Measurements from ENCODE around the gene ETV6. TPM values are rescaled to one million over a fixed set of nuclear protein-coding genes. Genes with fewer than 3 reads are reported as not detected.

ETV6 gene
- polyA plus RNA-seq, 12 donors: 8.2 to 15.9 (median 11.0) TPM; not detected in 1

- DNase-seq: no peak
These were observed 40.2 kb downstream of the ETV6 start for GRCh38 chr12:11689591-11690186.

- no peak for DNase-seq
These were observed 43.6 kb downstream of the ETV6 start for GRCh38 chr12:11693067-11693466.

GRCh38 chr12:11693601-11694000 is 44.1 kb downstream of the ETV6 start:
- DNase-seq: no peak

- no peak for DNase-seq
These were observed 45.1 kb downstream of the ETV6 start for GRCh38 chr12:11694528-11694927.

DNA sequence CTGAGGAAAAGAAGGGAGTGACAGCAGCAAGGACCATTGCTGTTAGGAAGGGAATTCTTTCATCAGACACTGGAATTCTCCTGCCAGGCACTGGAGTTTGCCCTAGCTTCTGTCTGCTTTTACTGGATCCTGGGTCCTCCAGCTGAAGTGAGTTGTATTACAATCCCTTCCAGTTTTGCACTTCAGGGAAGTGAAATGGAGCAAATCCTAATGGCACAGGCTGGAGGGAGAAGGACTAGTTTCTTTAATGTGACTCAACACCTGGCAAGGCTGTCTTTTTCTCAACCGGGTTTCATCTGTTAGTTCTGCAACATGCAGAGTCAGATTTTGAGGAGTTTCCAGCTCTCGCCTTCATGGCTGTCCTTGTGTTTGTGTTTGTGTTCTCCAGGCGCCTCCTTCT is 45.8 kb downstream of the ETV6 start:
- DNase-seq: no peak

DNA sequence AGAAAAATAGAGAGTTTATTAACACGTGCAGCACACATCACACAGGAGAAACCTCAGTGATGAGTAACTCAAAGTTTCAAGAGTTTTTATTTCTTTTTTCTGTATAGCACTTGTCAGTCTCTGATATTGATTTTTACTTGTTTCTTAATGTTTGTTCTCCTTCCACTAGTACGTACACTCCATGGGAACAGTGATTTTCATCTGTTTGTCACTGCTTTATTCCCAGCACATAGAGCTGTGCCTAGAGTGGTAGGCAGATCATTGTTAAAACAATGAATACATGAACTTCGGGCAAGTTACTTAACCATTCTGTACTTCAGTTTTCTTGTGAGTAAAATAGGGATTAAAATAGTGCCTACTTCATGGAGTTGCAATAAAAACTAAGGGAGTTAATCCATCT is 46.6 kb downstream of the ETV6 start:
- no peak for DNase-seq

DNA sequence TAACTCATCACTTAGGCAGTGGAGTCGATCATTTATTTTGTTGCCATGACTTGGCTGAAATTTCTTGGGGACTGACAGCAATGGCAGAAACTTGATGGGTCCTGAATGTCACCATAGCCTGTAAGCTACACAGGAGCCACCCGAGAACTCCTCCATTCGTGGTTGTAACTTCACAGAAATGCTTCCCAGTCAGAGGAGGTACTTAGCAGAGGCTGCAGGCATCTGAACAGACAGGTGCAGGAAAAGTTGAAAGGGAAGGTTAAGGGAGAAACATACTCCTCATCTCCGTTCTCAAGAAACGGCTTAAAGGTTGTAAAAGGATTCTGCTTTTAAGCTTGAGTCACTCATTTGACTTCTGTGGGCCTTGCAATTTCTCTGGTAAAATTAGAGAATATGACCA is 47.7 kb downstream of the ETV6 start:
- DNase-seq: no peak

- no peak for DNase-seq
These were observed 48.4 kb downstream of the ETV6 start for GRCh38 chr12:11697670-11698387.

DNA sequence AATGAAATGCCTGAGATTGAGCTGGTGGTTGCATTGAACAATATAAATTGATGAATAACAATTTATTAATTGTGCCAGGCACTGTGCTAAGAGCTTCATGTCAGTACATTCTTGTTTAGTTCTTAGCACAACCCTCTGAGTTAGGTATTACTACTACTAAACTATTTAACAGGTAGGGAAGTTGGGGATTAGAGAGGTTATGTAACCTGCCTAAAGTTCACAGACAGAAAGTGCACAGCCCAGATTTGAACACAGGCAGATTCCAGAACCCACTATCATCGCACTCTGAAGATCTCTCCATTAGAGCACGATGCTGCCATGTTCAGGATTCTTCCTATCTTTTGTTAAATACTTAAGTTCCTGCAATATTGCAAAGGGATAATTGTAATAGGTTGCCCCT is 49.3 kb downstream of the ETV6 start:
- DNase-seq: no peak

- no peak for DNase-seq
These were observed 52.0 kb downstream of the ETV6 start for GRCh38 chr12:11701433-11701832.

GRCh38 chr12:11702959-11703358 is 53.5 kb downstream of the ETV6 start:
- no peak for DNase-seq

DNA sequence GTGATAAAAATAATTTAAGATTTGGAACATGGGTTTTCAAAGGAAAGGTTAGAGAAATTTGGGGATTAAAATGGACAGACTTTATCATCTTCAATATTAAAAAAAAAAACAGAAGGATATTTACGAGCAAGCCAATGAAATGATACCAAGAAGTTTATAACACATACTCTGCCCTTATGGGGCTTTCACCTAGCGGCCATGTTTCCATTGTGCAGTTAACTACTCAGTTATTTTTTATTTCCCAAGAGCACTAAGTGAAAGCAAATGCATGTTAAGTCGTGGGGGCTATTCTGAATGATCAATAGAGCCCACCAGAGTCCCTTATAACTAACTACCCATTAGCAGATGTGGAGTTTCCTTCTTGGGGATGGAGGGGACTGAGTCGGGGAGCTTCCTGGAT is 53.9 kb downstream of the ETV6 start:
- DNase-seq: no peak

GRCh38 chr12:11704089-11704488 is 54.6 kb downstream of the ETV6 start:
- DNase-seq: no peak

GRCh38 chr12:11705010-11705409 is 55.5 kb downstream of the ETV6 start:
- no peak for DNase-seq

DNA sequence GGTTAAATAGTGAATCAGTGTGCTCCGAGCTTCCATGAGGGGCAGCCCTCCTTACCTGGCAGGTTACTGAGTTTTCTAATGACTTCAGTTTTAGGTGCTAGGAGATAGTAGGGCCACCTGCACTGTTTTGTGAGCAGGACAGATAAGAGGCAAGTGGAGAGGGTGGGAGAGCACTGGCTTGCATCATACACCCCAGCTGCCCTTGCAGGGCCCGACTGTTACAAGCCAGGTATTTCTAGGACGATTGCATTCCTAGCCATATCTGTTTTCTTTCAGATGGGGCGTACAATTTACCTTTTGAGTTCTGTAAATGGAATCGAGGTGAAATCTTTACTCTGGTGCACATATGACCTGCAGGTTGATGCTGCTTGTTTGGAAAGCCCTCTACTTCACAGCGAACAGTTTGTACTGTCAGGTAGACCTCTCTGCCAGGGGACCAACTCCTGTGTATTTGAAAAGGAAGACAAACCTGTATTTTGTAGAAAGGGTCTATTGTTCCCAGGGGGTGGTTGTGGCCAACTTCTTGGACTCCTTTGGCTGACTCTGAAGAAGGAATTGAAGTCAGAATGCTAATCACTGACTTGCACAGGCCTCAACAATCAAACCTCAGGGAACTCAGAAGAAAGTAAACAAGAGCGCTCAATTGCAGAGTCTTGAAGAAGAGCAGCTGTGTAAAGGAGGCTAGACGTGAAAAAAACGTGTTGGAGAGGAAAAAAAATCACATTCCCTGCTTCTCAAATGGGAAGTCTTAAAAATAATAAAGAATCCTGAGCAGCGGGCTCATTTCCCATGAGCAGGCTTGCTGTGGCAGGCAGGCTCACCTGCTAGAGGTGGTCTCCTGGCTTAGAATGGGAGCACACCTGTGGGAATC is 57.3 kb downstream of the ETV6 start:
- DNase-seq: no peak

DNA sequence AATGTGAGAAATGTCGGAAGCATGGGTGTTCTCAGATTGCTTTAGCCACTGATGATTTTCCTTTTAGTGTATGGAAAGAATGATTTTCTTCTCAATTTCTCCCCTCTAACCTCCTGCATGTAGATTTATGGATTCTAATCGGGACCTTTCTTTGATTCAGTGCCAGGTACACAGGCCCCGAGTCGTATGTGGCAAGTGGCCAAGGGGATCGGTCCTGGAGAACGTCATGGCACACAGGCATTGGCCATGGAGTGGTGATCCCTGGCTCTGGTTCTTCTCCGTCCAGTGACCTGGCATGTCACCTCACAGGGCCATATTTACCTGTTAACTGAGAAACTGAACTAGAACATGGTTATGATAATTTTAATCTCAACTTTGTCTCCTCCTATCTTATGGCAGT is 58.1 kb downstream of the ETV6 start:
- no peak for DNase-seq

DNA sequence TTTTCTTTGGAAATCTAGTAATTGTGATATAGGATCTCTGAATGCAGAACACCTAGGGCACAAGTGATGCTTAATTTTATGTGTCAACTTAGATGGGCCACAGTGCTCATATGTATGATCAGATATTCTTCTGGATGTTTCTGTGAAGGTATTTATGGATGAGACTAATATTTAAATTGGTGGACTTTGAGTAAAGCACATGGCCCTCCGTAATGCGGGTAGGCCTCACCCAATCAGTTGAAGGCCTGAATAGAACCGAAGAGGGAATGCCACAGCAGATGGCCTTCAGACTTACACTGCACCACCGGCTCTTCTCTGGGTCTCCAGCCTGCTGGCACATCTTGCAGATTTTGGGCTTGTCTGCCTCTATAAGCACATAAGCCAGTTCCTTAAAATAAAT is 60.0 kb downstream of the ETV6 start:
- DNase-seq: no peak

DNA sequence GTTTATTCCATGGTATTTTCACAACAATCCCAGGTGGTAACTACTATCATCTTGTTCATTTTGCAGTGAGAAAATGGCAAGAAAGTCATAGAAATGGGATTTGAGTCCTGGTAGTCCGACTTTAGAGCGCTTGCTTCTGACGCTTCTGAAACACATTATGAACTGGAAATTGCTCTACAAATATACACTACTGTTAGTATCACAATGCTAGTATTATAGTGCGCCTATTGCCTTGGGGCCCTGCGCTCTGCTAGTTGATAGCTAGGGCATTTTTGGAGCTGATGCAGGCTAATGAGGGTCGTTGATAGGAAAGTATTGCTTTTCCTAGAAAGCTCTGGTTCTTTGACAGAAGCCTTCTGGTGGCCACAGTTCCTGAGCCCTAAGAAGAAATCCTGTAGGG is 61.0 kb downstream of the ETV6 start:
- no peak for DNase-seq

- DNase-seq: no peak
These were observed 61.4 kb downstream of the ETV6 start for GRCh38 chr12:11710906-11711305.

DNA sequence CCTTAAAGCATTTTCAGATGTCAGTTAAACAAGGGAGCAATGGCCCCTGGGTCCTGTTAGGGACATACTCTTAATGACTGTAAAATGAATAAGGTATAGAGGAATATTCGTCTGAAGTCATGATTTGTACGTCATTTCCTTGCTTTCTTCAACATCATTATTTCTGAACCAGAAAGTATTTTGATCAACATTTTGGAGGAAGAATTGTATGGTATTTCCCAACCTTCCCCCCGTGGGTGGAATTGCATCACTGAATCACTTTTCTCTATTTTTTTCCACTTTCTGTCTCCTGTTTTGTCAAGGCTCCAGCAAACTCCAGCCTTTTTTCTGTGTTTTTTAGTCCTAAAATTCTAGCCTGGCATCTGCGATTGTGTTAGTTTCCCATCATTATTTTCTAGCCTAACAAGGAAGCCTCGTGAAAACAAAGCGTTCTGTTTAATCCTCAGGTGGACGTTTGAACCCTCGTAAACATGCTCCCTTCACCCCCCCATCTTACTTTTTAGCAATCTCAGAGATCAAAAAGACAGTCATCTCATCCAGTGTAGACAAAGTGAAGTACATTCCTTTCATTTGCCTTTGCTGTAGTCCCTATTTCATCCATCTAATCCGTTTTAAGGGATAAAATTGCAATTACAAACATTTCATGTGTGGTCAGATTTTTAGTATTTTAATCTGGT is 62.3 kb downstream of the ETV6 start:
- no peak for DNase-seq

DNA sequence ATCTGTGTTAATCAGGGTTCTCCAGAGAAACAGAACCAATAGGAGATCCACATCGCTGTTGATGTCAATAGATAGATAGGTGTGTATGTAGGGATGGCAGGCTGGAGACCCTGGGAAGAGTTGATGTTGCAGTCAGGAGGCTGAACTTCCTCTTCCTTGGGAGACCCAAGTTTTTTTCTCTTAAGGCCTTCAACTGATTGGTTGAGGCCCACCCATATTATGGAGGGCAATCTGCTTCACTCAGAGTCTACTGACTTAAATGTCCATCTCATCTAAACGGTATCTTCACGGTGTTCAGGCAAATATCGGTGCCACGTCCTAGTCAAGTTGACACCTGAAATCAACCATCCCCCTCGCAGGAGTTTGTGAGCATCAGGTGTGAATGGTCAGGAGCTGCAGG is 63.0 kb downstream of the ETV6 start:
- DNase-seq: no peak

GRCh38 chr12:11713202-11713601 is 63.7 kb downstream of the ETV6 start:
- DNase-seq: no peak
